Activated CD8-positive, alpha-beta memory T cell treated with anti-CD3 and anti-CD28 coated beads, Interleukin-2, amount 50 U/mL, for 1 hour (primary cell): ENCODE results near the gene CIC.

Experiments
- DNase-seq: peaks from one replicate; pipeline ENCODE4 v3.0.0-alpha.2; 2020; ENCODE audit errors: extremely low read depth

Gene CIC

GRCh38 chr19:42268704-42269477, at the start of gene CIC:
TSS of gene CIC (plus strand) at chr19:42269252. CDS start at chr19:42271784, 2,532 bp downstream.
- peak; percentile 100 for DNase-seq

- peak; percentile 87 for DNase-seq
These were observed 49.0 kb upstream of the CIC start, which contains the start of gene ZNF526 for GRCh38 chr19:42219812-42220750. TSS of gene ZNF526 (plus strand) at chr19:42220312. CDS start at chr19:42224404, 4,092 bp downstream.

GRCh38 chr19:42220751-42221097, 48.3 kb upstream of the CIC start:
- no peak for DNase-seq

- DNase-seq, result no peak
These were observed 43.9 kb upstream of the CIC start for GRCh38 chr19:42224940-42225717.

- no peak for DNase-seq
These were observed 43.2 kb upstream of the CIC start for GRCh38 chr19:42225718-42226292.

GRCh38 chr19:42226886-42227285, 42.2 kb upstream of the CIC start:
- DNase-seq, result no peak

GRCh38 chr19:42228641-42229040, 40.4 kb upstream of the CIC start:
- DNase-seq, result no peak

- DNase-seq, result no peak
These were observed 39.7 kb upstream of the CIC start for GRCh38 chr19:42229301-42229854.

GRCh38 chr19:42229855-42230351, 39.1 kb upstream of the CIC start:
- DNase-seq, result no peak

GRCh38 chr19:42230571-42230970, 38.5 kb upstream of the CIC start:
- DNase-seq, result no peak

- no peak for DNase-seq
These were observed 36.6 kb upstream of the CIC start for GRCh38 chr19:42232435-42232834.

- no peak for DNase-seq
These were observed 35.9 kb upstream of the CIC start for GRCh38 chr19:42233106-42233505.

GRCh38 chr19:42233678-42234292, 35.3 kb upstream of the CIC start:
- DNase-seq, result no peak

- no peak for DNase-seq
These were observed 34.7 kb upstream of the CIC start for GRCh38 chr19:42234364-42234763.

GRCh38 chr19:42235181-42235580, 33.9 kb upstream of the CIC start:
- DNase-seq, result no peak

GRCh38 chr19:42239544-42240220, 29.4 kb upstream of the CIC start:
- DNase-seq, result no peak

GRCh38 chr19:42241279-42241678, 27.8 kb upstream of the CIC start:
- no peak for DNase-seq

GRCh38 chr19:42242069-42242511, 27.0 kb upstream of the CIC start:
- no peak for DNase-seq

GRCh38 chr19:42242512-42243409, 26.3 kb upstream of the CIC start, which contains the start of gene GSK3A:
TSS of gene GSK3A (minus strand) at chr19:42242602. CDS start at chr19:42242465, 137 bp downstream.
- peak; percentile 92 for DNase-seq
